Esophagus mucosa (tissue), 1 donor: ENCODE data around the gene CDH4. TPM values are rescaled to one million over a fixed set of nuclear protein-coding genes. Genes with fewer than 3 reads are reported as not detected.

Experiments used
- ATAC-seq: fragments of 200-7000 bp; cut with Tn5 transposase; one replicate; pipeline ENCODE4 v1.9.1; 2020
- total RNA-seq: library from RNA; stranded (reverse); gene quantifications from one replicate; pipeline ENCODE4 v1.2.4, GENCODE V29; 2023
- donor health status: DM: yes; HTN: yes; CAD: no.

CDH4 gene
- total RNA-seq, 1 donor from 2014 or later = not detected

DNA sequence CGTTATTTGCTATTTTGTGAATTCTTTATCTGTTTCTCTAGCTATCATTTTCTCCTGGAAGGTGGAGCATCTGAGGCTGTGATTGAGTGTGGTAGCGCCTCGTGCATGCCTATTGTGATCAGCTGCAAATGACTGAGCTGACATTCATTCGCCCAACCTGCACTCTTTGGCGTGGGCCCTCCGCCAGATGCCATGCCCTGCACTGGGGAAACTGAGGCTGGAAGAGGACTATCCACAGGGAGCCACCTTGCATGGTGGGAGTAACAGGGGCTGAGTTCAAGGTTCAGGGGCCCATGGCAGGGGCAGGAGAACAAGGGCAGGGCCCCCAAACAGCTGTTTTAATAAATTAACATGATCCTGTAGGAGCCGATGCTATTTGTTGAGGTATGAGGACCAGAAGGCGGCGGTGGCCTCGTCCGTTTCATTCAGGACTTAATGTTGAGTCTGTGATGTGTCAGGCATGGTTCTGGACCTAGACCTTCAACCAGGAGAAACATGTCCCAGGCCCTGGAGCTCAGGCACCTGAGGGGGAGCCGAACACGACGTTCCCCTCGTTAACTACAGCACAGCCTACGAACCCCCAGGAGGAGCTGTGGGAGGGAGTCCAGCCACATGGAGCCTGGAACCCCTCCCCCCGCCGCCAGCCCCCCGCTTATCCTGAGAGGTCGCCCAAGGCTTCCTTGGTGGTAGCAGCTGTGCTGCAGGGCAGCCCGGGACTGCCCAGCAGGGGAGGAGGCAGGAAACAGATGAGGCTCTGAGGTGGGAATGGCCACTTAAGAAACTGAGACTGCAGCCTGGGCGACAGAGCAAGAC, 242.9 kb downstream of the CDH4 start:
- ATAC-seq = no peak

DNA sequence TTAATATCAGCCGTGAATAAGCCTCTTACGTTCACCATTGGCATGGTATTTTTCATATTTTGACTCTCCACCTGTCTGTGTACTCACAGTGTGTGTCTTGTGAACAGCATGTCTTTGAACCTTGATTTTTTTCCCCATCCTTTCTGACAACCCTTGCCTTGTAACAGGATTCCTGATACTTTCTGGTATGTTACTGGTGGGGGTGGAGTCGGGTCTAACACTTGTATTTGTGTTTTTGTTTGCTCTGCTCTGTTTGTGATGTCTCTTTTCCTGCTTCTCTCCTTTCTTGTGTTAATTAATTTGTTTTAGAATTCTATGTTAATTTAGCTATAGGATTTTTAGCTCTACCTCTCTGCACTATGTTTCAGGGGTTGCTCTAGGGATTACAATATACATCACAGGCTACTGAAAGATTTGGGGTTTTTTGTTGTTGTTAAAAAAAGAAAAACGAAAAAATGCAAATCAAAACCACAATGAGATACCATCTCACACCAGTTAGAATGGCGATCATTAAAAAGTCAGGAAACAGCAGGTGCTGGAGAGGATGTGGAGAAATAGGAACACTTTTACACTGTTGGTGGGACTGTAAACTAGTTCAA, 245.1 kb downstream of the CDH4 start:
- no peak for ATAC-seq

DNA sequence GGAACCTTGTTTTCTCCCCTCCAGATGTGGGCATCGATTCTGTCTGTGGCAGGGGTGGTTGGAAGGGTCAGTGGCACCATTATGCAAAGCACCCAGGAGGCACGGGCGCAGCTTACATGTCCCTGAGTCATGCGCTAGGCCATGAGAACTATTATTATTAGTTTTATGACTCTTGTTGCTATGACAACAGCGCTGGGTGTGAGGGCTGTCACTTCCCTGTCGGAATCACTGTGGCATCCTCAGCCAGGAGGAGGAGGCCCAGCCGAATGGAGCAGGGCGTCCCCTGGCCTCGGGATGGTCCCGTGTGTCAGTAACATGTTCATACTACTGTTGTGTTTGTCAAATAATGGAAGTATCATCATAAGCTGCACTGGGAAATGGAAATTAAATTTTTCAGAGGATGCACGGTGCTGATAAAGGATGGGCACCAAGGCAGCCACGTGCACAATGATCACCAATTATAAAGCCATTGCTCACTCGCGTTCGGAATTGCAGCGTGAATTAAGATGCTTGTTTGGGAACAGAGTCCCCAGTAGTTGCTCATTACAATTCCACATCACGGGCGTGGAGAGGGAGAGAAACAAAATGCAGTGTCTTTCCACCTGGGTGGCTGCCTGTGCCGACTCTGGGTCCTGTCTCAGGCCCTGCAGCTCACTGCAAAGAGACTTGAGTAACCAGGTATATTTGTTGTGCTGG, 247.9 kb downstream of the CDH4 start:
- no peak for ATAC-seq

DNA sequence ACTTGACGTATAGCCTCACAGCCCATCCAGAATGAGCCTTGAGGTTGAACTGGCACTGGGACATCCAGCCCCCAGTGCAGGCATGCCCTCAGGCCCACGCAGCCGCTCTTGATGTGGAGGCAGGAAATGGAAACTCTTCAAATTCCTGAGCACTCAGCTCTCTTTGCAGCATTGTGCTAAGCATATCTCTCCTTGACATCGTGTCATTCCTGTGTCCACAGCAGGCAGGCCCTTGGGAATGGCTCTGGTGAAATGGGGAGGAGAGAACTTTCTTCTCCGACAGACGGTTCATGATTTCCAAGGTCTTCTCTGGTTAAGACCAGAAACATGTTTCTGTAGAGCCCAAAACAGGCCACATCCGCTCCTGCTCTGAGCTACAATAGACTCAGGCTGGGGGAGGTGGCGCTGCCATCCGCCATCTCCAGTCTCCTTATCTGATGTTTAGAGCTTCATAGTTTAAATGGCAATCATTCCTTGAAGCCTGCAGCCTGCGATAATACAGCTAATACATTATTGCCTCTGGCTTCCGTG, 248.8 kb downstream of the CDH4 start:
- ATAC-seq = no peak

DNA sequence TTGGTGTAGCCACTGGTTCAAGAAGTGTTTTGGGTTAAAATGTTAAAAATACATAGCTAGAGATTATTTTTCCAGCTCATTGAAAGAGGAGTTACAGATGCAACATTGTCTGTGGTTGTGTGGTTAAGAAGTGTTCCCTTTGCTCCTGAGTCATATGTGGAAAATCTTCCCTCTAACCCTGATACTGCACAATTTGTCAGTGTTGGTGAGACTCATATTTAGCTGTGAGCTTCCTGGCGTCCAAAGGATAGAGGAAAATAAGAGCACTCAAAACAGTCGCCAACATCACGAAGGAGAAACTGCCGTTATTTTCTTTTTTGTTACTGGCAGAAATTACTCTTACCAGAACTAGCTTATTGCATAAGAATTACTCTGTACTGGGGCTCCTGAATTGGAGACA, 250.4 kb downstream of the CDH4 start:
- no peak for ATAC-seq

DNA sequence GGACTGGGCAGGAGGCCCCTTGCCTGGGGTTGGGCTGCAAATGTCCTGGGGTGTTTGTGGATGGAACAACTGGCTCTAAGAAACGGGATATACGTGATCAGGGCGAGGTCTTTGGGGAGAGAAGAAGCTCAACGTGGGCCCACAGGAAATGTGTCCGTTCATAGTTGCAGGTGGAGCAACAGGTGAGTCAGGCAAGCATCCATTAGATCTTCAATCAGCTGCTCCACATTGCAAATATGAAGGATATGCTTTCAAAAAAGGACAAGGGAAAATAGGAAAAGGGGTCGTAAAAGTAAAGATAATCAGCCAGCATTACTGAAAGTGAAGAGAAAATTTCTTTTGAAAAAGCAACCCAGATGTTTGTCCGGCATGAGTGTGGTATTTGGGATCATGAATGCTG, 251.0 kb downstream of the CDH4 start:
- ATAC-seq = no peak

DNA sequence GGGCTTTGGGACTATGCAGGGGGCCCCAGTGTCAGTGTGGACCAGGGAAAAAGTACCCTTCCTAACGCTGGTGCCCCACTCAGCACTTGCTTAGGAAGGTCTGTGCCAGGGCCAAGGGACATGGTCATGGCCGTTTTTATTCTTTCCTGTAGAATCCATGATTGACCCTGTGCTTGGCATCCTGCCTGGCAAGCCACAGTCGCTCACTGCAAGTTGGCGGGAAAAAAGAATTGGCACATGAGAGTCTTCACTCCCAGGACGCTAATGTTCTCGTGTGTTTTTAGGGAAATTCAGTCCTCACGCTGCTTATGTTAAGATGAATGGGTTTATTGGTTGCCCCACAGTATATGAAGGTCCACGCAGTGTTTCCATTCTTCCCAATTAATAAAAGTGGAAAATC, 253.4 kb downstream of the CDH4 start:
- no peak for ATAC-seq

DNA sequence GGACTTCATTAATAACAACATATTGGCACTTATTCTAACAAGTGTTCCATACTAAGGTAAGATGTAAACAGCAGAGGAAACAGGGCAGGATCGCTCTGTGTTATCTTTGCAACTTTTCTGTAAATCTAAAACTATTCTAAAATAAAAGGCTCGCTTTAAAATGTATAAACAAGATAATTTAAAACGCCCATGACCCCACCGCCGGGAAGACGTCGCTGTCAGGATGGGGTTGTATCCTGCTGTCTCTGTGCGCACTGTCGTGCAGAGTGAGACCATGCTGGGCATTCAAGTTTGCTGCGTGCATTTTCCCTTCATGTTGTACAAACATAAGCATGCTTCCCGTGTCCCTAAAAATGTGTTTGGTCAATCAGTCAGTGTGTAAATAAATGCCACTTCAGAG, 255.7 kb downstream of the CDH4 start:
- no peak for ATAC-seq

DNA sequence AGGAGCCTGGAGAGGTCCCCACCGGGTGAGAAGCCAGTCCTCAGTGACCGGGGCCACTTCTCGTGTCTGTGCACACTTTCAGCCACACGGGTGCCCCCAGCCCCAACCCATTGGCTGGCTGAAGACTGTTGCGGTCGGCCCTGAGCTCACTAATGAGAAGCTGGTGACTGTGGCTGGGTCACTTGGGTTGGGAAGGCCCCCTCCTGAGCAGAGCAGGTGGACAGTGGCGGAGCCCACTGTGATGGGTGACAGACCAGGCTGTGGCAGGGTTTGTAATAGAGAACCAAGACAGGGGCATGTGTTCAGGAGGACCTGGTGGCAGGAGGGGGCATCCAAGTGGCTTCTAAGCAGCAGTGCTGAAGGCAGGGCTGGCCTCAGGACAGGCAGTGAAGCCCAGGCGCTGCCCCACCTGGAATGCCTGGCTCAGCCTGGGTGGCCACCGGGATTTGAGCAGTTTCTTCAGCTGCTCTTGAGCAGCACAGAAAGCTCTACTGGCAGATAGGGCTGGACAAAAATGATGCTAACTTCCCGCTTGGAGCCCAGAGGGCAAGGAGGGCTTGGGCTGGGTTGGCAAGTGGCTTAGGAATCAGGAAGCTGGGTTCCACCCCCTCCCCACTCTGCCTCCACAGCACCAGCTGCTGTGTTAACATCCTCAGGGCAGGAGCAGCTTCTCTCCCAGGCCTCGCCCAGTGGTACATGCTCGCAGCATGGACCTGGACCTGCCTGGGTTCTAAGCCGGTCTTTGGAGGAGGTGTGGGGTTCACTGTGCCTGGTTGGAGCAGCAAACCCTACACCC, 256.4 kb downstream of the CDH4 start:
- ATAC-seq = no peak

DNA sequence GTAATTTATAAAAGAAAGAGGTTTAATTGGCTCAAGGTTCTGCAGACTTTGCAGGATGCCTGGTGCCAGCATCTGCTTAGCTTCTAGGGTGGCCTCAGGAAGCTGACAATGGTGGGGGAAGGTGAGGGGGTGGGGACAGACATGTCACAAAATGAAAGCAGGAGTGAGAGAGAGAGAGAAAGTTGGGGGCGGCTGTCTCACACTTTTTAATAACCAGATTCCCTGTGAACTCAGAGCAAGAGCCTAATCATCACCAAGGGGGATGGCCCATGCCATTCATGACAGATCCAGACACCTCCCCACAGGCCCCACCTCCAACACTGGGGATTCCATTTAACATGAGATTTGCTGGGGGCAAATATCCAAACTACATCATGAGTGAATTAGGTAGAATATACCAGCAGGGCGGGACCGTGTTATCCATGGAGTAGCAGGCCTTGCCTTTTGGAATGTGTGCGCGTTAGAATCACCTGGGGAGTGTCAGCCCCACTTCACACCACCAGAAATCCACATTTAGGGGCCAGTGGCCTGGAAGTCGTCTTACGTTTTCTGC, 258.8 kb downstream of the CDH4 start:
- no peak for ATAC-seq

DNA sequence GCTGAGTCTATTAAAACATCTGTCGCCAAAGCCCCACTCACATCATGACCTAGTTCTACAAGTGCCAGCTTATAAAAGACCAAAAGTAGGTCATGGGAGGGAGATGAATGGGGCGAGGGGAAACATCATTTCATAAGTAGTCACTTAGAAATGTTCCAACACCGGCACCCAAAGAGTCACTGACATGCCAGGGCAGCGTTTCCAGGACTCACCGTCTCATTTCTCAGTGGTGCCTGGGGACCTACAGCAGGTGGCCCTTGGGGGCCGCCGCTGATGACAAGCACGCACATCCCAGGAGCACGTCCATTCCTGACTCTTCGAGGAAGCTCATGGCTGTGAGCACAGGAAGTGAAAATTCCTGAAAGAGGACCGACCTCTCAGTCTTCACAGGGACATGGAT, 260.4 kb downstream of the CDH4 start:
- ATAC-seq = no peak

DNA sequence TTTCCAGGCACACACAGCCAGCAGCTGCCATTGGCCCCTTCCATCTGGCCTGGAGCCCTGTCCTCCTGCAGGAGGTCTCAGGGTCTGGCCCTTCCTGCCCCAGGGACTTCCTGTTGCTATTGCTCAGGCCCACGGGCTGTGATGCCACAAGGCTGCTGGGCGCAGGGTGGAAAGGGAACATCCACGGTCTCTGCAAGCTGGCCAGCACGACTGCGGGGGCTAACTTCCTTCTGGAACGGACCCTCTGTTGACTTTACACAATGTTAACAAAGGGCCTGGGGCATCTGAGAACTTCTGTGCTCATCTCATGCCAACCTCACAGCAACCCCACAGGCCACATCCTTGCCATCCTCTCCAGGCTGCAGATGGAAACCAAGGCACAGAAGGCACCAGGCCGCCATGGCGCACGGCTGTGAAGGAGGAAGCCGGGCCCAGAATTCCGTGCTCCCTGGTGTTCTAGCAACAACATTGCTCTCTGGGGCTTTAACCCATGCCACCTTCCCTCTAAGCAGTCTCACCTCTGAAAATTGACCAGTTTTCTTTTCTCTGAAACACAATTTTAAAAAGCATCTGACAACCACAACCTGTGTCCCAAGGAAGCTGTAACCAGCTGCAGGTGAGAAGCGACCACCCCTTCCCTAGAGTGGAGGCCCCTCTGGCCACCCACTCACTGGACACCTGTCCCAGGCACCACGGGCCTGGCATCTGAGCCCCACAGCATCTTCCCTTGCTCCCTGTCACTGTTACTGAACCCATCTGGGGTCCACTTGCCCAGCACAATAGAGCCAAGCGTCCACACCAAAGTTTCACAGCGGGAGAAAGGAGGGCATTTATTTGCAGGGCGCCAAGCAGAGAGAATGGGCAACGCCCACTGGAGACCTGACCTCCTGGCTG, 261.3 kb downstream of the CDH4 start:
- ATAC-seq = no peak

DNA sequence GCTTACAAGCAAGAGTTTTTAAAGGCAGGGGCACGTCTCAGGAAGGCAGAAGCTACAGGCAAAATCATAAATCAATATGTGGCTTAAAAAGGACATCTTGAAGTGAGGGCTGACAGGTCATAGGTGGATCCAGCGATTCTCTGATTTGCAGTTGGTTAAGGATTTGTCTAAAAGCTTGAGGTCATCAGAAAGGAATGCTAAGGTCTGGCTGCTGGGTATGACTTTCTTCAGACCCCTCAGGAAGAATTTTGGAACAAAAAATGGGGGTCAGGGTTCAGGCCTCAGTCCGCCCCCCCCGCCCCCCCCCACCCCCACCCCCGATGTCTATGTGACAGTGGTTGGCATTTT, 261.9 kb downstream of the CDH4 start:
- no peak for ATAC-seq

DNA sequence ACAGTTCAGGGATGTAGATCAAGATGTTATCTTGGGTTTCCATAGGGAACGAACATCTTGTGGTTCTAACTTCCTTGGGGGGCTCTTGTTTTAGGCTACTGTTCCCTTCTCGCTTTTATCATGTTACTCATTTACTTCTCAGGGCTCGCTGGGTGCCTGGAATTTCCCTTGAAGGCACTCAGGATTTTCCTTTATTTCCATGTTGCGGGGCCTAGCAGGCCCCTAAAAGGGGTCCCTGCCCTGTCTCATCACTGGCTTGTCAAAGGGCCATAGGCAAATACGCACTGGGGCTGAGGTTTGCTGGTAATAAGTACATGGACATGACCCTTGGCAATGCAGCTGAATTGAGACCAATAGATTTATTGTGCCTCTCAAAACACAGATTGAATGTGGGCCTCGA, 262.3 kb downstream of the CDH4 start:
- no peak for ATAC-seq

DNA sequence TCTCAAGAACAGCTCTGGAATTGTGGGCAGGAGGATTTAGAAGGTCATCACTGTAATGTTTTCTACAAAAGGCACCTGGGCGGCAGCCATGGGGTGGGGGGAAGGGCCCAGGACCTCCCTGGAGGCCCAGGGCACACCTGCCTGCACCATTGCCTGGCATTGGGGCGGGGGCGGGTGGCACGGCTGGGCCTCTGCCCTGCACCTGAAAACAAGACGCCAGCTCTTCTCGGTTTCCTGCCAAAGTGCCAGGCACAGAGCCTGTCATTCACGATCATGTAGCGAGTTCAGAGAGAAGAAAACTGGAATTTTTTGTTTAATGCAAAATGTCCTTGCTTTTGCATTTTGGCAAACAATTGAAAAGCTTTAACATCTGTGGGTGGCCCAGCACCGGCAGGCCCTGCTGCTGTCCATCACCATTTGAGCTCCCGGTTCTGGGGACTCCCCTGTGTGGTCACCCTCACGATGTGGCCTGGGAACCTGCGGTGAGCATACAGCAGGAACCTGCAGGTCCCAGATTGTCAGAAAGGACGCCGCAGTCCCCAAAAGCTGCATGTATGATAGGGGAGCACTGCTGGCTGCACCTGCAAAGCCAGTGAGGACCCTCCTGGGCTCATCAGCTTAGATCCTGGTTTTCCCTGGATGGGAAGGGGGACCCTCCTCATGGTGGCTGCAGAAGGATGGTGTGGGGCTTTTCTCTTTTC, 262.9 kb downstream of the CDH4 start:
- no peak for ATAC-seq

DNA sequence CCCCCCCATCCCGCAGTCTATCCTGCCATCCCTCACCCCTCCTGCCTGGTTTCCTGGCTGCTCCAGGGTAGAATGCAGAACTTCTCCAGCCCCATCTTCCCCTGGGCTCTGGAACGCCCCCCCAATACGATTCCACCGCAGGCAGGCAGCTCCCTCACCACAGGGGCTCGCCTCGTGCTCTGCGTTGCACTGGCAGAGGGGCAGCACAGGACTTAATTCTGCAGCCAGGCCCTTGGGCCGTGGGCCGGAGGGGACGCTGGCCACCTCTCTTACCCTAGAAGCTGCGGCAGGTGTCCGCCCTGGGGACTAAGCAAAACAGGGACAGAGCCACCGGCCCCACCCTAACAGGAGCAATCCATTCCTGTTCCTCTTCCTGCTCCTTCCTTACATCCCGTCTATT, 263.9 kb downstream of the CDH4 start:
- no peak for ATAC-seq

DNA sequence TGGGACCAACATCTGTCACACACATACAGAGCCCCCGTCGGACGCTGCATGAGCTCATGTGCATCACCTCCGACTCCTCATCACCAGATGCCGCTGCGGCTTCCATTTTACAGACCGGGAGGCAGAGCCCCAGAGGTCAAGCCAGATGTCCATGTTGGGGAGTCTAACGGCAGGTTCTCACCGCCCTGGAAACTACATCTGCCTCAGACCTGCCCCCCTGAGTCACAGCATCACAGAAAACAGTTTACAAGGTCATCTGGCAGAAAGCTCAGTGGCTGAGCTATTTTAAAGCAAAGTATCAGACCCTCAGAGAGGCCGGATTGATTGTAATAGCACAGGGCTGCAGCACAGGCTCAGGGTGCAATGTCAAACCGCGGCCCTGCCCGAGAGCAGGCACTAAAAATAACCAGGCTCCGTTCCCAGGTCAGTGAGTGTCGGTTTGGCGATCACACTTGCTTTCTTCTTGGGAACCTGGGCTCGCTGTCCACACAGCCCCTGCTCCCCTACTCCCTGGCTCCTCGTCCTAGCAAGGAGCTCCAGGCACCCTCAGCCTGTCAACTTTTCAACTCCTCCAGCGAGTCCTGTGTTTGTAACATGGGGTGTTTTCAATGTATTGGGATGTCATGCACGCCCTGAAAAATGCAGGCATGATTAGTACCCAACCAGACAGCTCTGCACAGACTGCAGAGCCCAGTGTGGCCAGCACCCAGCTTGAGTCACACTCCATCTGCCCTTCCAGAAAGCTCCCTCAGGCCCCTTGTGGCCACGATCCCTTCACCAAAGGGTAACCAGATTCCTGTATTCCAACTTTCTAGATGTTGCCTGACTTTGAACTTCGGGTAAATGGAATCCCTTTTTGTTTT, 264.5 kb downstream of the CDH4 start:
- no peak for ATAC-seq

DNA sequence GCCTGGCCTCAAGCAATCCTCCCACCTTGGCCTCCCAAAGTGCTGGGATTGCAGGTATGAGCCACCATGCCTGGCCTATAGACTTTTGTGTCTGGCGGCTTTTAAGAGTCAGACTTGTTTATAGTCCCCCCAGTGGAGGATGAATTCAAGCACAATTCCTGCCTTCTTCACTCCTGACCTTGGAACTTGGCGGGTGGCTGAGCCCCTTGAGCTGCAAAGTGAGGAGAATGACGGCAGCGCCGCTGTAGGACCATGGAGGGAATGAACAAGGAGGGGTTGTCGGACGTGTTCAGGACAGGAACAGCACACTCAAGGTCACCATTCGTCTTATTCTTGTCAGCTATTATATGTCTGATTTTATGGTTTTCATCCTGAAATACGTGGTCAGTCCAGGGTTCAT, 265.4 kb downstream of the CDH4 start:
- ATAC-seq = no peak

DNA sequence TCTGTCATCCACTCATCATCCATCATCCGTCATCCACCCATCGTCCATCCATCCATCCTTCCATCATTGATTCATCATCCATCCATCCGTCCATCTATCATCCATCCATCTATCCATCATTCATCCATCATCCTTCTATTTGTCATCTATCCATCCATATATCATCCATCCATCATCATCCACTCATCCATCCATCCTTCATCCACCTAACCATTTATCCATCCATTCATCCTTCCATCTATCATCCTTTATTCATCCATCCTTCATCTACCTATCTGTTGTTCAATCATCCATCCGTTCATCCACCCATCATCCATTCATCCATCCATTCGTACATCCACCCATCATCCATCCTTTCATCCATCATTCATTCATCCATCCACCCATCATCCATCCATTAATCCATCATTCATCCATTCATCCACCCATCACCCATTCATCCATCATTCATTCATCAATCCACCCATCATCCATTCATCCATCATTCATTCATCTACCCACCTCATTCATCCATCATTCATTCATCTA, 266.4 kb downstream of the CDH4 start:
- ATAC-seq = no peak

DNA sequence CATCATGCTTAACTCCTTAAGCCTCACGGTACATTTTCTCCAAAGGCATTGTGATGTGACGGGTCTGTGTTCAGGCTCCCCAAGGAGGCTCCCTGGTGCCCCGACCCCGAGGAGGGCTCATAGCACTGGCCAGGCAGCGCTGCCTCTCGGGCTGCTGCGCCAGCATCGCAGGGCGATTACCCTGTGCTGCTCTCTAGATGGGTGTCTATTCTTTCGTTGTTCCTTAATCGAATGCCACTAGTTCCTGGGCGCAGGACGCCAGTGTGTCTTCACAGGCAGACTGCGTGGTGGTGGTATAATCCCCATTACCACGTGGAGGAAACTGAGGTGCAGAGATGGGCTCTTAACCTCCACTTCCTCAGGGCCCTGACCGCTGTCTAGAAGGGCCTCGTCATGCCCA, 267.4 kb downstream of the CDH4 start:
- ATAC-seq = no peak
